DOHH2 (cell line): ENCODE results near the gene GDF7.
"Not testable (repeated sequence)": the region's sequence is repeated elsewhere in the genome, so short reads cannot be mapped to it uniquely, and the experiment has no call there.

Source experiments
- H3F3A ChIP-seq: fragments of 200-600 bp; sonication (generic), shearing (Covaris generic); 2 replicates; pipeline ENCODE4 v1.6.0; 2016; ENCODE audit warnings: antibody characterized with exemption, mild to moderate bottlenecking; ENCODE audit not compliant: control insufficient read depth, insufficient read depth
- H3K27ac ChIP-seq: fragments of 200-600 bp; sonication (generic); 2 replicates; pipeline ENCODE4 v1.5.1; 2014; ENCODE audit warnings: low read depth, mild to moderate bottlenecking, low read length, moderate library complexity
- H3K27me3 ChIP-seq: fragments of 200-600 bp; sonication (generic); 2 replicates; pipeline ENCODE4 v1.6.1; 2014; ENCODE audit warnings: mild to moderate bottlenecking, low read length, mixed read lengths; ENCODE audit not compliant: control insufficient read depth
- H3K36me3 ChIP-seq: fragments of 200-600 bp; sonication (generic); 2 replicates; pipeline ENCODE4 v1.6.1; 2014; ENCODE audit warnings: mild to moderate bottlenecking, low read length, moderate library complexity, mixed read lengths; ENCODE audit not compliant: control insufficient read depth
- H3K4me1 ChIP-seq: fragments of 200-600 bp; sonication (generic); 2 replicates; pipeline ENCODE4 v1.6.1; 2014; ENCODE audit warnings: mild to moderate bottlenecking, low read length, mixed read lengths; ENCODE audit not compliant: control insufficient read depth
- H3K4me2 ChIP-seq: fragments of 200-600 bp; sonication (generic); 2 replicates; pipeline ENCODE4 v1.6.0; 2014; ENCODE audit warnings: mild to moderate bottlenecking, low read length, moderate library complexity
- H3K4me3 ChIP-seq: fragments of 200-600 bp; sonication (generic); 2 replicates; pipeline ENCODE4 v1.5.1; 2014; ENCODE audit warnings: mild to moderate bottlenecking, low read length, mixed read lengths
- H3K79me2 ChIP-seq: fragments of 200-600 bp; sonication (generic); 2 replicates; pipeline ENCODE4 v1.6.1; 2014; ENCODE audit warnings: mild to moderate bottlenecking, low read length, mixed read lengths; ENCODE audit not compliant: control insufficient read depth
- H3K9me2 ChIP-seq: fragments of 200-600 bp; sonication (generic); replicated peaks from 2 replicates; pipeline ENCODE4 v1.6.1; 2014; ENCODE audit warnings: mild to moderate bottlenecking, low read length, mixed read lengths; ENCODE audit not compliant: control insufficient read depth
- H3K9me3 ChIP-seq: fragments of 200-600 bp; sonication (generic); 2 replicates; pipeline ENCODE4 v1.6.1; 2014; ENCODE audit warnings: antibody characterized with exemption, low read length, mixed read lengths; ENCODE audit not compliant: control insufficient read depth, insufficient read depth
- H4K20me1 ChIP-seq: fragments of 200-600 bp; sonication (generic); 2 replicates; pipeline ENCODE4 v1.6.0; 2014; ENCODE audit warnings: low read depth, mild to moderate bottlenecking, antibody characterized with exemption, low read length, moderate library complexity; ENCODE audit not compliant: control insufficient read depth, insufficient read depth
- EZH2phosphoT487 ChIP-seq: fragments of 200-600 bp; sonication (generic); IDR thresholded peaks from 2 replicates; pipeline ENCODE4 v1.6.1; 2017; ENCODE audit warnings: borderline replicate concordance, mild to moderate bottlenecking, antibody characterized with exemption, low read length, moderate library complexity, mixed read lengths
- TF ChIP-seq, protein P1 (sequence below): fragments of 200-600 bp; sonication (generic); IDR thresholded peaks from one replicate; pipeline ENCODE4 v1.5.1; 2014; ENCODE audit warnings: antibody characterized with exemption, mild to moderate bottlenecking, low read depth, low read length; ENCODE audit not compliant: poor library complexity, severe bottlenecking

Gene GDF7

DNA sequence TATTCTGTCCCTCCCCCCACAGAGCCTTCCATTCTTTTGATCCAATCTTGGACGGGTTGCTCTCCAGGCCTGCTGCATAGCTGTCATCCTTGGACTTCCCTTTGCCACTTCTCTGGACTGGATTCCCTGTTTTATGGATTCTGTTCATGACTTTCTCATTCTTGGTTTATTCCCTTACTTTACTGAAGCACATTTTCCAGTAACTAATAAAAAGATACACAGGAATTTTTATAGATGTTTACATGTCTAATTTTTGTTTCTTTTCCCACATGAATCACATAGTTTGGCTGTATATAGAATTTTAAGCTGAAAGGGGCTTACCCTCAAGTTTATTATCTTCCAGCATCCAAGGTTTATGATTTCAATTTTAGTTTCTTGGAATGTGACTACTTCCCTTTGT is 37.9 kb downstream of the GDF7 start:
- no peak for TF ChIP-seq EZH2phosphoT487
- TF ChIP-seq, protein P1, sequence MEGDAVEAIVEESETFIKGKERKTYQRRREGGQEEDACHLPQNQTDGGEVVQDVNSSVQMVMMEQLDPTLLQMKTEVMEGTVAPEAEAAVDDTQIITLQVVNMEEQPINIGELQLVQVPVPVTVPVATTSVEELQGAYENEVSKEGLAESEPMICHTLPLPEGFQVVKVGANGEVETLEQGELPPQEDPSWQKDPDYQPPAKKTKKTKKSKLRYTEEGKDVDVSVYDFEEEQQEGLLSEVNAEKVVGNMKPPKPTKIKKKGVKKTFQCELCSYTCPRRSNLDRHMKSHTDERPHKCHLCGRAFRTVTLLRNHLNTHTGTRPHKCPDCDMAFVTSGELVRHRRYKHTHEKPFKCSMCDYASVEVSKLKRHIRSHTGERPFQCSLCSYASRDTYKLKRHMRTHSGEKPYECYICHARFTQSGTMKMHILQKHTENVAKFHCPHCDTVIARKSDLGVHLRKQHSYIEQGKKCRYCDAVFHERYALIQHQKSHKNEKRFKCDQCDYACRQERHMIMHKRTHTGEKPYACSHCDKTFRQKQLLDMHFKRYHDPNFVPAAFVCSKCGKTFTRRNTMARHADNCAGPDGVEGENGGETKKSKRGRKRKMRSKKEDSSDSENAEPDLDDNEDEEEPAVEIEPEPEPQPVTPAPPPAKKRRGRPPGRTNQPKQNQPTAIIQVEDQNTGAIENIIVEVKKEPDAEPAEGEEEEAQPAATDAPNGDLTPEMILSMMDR: no peak
- Histone ChIP-seq H4K20me1 (no peaks in the 10 kb centered on the region), H3K36me3 (peaks cover 2% of the 10 kb centered on the region), H3K9me2 (no peaks in the 10 kb centered on the region), H3K4me1 (peaks cover 7% of the 10 kb centered on the region), H3K79me2 (peaks cover 6% of the 10 kb centered on the region), H3F3A (no peaks in the 10 kb centered on the region), H3K4me2 (no peak overlapping the region), H3K27me3 (no peaks in the 10 kb centered on the region), H3K9me3 (no peaks in the 10 kb centered on the region), H3K27ac (no peak overlapping the region), H3K4me3 (no peak overlapping the region)

DNA sequence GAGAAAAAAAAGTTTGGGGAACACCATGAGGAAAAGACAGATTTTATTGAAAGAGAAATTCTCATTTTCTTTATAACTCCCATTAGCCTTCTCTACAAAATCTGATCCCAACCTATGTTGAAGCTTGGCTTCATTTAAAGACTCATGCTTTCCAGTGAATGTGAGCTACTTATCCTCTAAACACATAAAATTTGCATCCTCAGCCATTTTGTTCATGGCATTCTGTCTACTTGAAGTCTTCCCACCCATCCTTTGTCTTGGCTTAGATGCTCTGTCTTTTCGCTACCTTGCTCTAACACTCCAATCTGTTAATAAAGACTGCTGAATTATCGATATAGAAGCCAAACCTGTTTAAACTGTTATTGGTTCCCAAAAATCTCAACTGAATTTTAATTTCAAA is 39.3 kb downstream of the GDF7 start:
- TF ChIP-seq, protein P1: no peak
- TF ChIP-seq EZH2phosphoT487: no peak
- peaks cover 6% of the 10 kb centered on the region for H3K4me1 ChIP-seq
- no peaks in the 10 kb centered on the region for H3K9me3 ChIP-seq
- H3K36me3 ChIP-seq: no peaks in the 10 kb centered on the region
- H3F3A ChIP-seq: no peaks in the 10 kb centered on the region
- H3K4me3 ChIP-seq: no peak overlapping the region
- H3K27ac ChIP-seq: no peak overlapping the region
- H4K20me1 ChIP-seq: no peaks in the 10 kb centered on the region
- no peaks in the 10 kb centered on the region for H3K9me2 ChIP-seq
- no peaks in the 10 kb centered on the region for H3K27me3 ChIP-seq
- no peak overlapping the region for H3K4me2 ChIP-seq
- H3K79me2 ChIP-seq: peaks cover 6% of the 10 kb centered on the region

DNA sequence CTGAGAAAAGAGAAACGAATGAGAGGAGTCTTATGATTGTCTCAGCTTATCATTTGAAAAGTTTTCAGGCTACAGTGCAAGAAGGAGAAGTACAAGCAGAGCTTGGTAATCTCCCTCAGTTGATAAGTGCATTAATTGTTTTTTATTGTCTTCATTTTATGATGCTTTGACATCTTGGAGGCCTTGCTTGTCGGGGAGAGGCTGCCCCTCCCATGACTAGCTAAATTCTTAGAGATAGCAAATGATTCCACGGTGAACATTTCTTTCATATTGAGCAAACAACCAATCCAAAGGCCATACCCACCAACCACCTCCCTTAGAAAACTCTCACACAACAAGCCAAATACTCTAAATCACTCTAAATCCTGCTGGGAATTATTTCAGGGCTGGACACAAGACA is 39.8 kb downstream of the GDF7 start:
- no peak for TF ChIP-seq EZH2phosphoT487
- TF ChIP-seq, protein P1: no peak
- Histone ChIP-seq H3K27me3 (no peaks in the 10 kb centered on the region), H3K79me2 (peaks cover 6% of the 10 kb centered on the region), H3F3A (no peaks in the 10 kb centered on the region), H3K36me3 (no peaks in the 10 kb centered on the region), H3K4me1 (peaks cover 6% of the 10 kb centered on the region), H4K20me1 (no peaks in the 10 kb centered on the region), H3K4me3 (no peak overlapping the region), H3K27ac (no peak overlapping the region), H3K4me2 (no peak overlapping the region), H3K9me3 (no peaks in the 10 kb centered on the region), H3K9me2 (no peaks in the 10 kb centered on the region)

DNA sequence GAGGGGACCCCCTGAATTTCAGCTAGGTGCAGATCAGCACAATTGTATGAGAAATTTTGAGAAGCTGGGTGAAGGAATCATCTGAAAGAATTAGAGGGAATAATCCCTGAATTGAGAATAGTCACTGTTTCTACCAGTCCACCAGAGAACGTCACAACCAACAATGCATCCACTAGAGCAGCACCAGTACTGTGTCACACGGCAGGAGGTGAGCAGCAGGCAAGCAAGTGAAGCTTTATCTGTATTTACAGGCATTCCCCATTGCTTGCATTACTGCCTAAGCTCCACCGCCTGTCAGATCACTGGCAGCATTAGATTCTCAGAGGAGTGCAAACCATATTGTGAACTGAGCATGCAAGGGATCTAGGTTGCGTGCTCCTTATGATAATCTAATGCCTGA is 40.7 kb downstream of the GDF7 start:
- Histone ChIP-seq H3K27ac (no peak overlapping the region), H3K27me3 (no peaks in the 10 kb centered on the region), H3K79me2 (peaks cover 6% of the 10 kb centered on the region), H3K4me2 (no peak overlapping the region), H3K9me3 (no peaks in the 10 kb centered on the region), H3K9me2 (no peaks in the 10 kb centered on the region), H3K36me3 (no peaks in the 10 kb centered on the region), H3K4me1 (peaks cover 6% of the 10 kb centered on the region), H4K20me1 (no peaks in the 10 kb centered on the region), H3K4me3 (no peak overlapping the region), H3F3A (no peaks in the 10 kb centered on the region)
- TF ChIP-seq EZH2phosphoT487: no peak
- TF ChIP-seq, protein P1: no peak

DNA sequence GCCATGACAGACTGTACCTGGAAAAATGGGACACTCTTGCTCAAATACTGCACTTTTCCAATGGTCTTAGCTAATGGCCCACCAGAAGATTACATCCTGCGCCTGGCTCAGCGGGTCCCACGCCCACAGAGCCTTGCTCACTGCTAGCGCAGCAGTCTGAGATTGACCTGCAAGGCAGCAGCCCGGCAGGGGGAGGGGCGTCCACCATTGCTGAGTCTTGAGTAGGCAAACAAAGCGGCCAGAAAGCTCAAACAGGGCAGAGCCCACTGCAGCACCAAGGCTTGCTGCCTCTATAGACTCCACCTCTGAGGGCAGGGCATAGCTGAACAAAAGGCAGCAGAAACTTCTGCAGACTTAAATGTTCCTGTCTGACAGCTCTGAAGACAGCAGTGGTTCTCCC is 44.7 kb downstream of the GDF7 start:
- not testable (repeated sequence) for H3K9me2 ChIP-seq, H3K27ac ChIP-seq, H3K9me3 ChIP-seq, H3K4me1 ChIP-seq, H3K4me2 ChIP-seq, H3F3A ChIP-seq, H3K4me3 ChIP-seq, H4K20me1 ChIP-seq, H3K27me3 ChIP-seq, H3K79me2 ChIP-seq, H3K36me3 ChIP-seq
